Bronchial epithelial cell (primary cell): ENCODE measurements around the gene PATJ. TPM values are rescaled to one million over a fixed set of nuclear protein-coding genes. Genes with fewer than 3 reads are reported as not detected.
A peak's percentile ranks its signal among the peaks of the same experiment; 100 is the strongest.

Experiments
- DNase-seq: peaks from one replicate; pipeline ENCODE4 v3.0.0-alpha.2; 2010; ENCODE audit warnings: low read depth
- FAIRE-seq: peaks from 2 replicates; lab custom pipeline; 2011; peaks lifted over from hg19 to GRCh38; lab: Jason Lieb, UNC
- H3K27me3 ChIP-seq: 2 replicates; pipeline ENCODE4 v1.5.1; 2011; ENCODE audit warnings: low read length; ENCODE audit not compliant: control insufficient read depth, insufficient read depth
- H3K36me3 ChIP-seq: 2 replicates; pipeline ENCODE4 v1.5.1; 2011; ENCODE audit warnings: low read length; ENCODE audit not compliant: control insufficient read depth, insufficient read depth
- H3K4me3 ChIP-seq: 2 replicates; pipeline ENCODE4 v1.5.1; 2011; ENCODE audit warnings: mild to moderate bottlenecking, low read depth, low read length, control low read depth
- total RNA-seq: library from RNA; depleted of rRNA; stranded (reverse); fragments of >200 nt; gene quantifications from 2 replicates; pipeline ENCODE4 v1.2.1, GENCODE V29; 2014
- TF ChIP-seq, protein P1 (sequence below): IDR thresholded peaks from 2 replicates; pipeline ENCODE4 v1.5.1; 2011; ENCODE audit warnings: mild to moderate bottlenecking, moderate library complexity, low read length, control low read depth, inconsistent platforms; ENCODE audit not compliant: insufficient read depth, severe bottlenecking

The PATJ gene
- total RNA-seq, 1 donor from 2014 or later = 46.6 TPM

DNA sequence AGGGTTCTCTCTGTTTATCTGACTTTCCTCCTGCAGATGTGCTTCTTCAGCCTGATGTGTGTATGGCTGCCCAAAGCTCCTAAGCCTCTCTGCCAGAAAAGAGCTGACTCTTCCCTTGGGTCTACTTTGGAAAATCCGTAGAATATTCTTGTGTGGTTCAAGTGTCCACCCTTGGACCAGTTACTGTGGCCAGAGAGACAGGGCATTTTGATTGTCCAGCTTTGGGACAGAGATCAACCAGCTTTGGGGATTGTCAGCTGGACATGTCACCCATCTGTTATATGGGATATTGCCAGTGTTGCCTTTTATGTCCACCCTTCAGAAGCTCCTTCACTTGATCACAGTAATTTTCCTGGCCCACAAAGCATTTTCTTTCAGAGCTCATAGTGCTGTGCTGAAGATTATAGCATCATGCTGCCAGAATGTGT lies 326.1 kb downstream of the PATJ start:
- DNase-seq (no peak), FAIRE-seq (no peak)
- TF ChIP-seq, protein P1, sequence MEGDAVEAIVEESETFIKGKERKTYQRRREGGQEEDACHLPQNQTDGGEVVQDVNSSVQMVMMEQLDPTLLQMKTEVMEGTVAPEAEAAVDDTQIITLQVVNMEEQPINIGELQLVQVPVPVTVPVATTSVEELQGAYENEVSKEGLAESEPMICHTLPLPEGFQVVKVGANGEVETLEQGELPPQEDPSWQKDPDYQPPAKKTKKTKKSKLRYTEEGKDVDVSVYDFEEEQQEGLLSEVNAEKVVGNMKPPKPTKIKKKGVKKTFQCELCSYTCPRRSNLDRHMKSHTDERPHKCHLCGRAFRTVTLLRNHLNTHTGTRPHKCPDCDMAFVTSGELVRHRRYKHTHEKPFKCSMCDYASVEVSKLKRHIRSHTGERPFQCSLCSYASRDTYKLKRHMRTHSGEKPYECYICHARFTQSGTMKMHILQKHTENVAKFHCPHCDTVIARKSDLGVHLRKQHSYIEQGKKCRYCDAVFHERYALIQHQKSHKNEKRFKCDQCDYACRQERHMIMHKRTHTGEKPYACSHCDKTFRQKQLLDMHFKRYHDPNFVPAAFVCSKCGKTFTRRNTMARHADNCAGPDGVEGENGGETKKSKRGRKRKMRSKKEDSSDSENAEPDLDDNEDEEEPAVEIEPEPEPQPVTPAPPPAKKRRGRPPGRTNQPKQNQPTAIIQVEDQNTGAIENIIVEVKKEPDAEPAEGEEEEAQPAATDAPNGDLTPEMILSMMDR = no peak
- Histone ChIP-seq H3K36me3 (no peaks in the 10 kb centered on the region), H3K4me3 (no peak overlapping the region), H3K27me3 (no peaks in the 10 kb centered on the region)

DNA sequence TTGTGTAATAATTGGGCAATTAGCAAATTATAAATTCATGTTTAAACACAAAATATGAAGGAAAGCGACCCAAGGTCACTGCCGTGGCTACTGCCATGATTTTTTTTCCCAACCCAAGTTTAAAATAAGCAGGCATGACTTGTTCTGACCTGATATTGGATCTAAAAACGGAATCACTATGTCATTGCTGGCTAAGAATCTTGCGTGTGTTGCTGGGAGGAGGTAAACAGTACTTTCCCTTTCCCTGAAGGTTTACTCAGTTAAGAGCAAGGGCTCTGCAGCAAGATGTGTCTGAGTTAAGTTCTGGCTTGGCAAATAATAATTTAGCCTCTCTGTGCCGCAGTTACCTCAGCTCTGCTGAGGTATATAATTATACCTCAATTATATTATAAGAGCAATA lies 326.7 kb downstream of the PATJ start:
- TF ChIP-seq, protein P1 = no peak
- no peak for FAIRE-seq
- no peaks in the 10 kb centered on the region for H3K27me3 ChIP-seq
- peak; percentile 81 for DNase-seq
- H3K4me3 ChIP-seq = no peak overlapping the region
- no peaks in the 10 kb centered on the region for H3K36me3 ChIP-seq

DNA sequence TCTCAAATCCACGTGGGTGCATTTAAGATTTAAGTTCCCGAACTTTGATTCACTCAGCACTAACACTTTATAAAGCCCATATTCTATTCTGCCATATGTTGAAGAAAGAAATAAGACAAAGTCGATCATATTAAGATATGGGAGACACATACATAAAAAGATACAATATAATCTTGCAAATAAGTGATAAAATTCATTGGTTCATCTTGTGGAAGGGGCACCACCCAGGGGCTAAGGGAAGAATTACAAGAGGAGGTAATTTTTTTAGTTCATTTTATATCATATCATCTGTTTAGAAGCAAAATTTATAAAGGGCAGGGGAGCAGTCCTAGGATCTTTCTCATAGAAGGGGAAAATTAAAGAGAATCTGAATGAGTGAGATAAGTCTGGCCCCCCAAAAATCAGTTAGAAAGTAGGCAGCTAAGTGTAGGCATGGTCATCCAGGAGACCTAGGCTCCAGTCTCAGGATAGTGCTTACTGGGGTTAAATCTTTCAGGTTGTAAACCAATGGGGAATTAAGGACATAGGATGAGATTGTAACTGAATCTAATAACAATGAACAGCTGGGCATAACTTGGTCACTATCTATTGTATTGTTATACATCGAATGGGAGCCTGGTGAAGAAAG lies 328.2 kb downstream of the PATJ start:
- no peak overlapping the region for H3K4me3 ChIP-seq
- no peaks in the 10 kb centered on the region for H3K27me3 ChIP-seq
- no peaks in the 10 kb centered on the region for H3K36me3 ChIP-seq
- DNase-seq (no peak), FAIRE-seq (no peak)
- TF ChIP-seq, protein P1 = peak; percentile 2

DNA sequence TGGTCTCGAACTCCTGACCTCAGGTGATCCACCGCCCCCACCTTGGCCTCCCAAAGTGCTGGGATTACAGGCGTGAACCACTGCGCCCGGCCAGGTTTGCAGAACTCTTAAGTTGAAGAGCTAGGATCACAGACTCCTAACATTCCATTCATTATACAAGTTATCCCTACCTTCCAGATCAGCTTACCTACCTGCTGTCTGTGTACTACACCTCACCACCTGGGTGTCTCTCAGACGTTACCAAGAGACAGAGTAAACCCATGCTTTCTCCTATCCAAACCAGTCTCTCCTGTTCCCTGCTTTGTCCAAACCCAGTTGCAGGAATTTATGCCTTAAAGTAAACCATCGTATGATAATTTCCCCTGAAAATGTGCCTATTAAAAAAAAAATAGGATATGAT lies 329.4 kb downstream of the PATJ start:
- FAIRE-seq = no peak
- Histone ChIP-seq H3K27me3 (no peaks in the 10 kb centered on the region), H3K36me3 (no peaks in the 10 kb centered on the region), H3K4me3 (no peak overlapping the region)
- TF ChIP-seq, protein P1 = no peak
- no peak for DNase-seq

DNA sequence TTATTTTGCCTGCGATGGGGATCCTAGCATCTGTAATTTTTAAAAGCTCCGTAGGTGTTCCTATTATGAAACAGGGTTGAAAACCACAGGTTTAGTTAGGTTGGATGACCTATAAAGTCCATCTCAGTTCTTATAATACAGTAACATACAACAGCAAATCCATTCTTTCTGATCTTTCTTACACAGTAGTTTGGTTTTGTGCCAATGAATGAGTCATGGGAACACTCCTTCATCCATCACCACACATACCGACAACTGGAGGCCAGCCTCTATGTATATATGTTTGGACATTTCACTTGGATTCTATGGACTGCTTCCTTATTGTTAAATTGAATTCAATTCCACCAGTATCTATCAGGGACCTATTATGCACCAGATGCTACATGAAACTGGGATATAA lies 334.0 kb downstream of the PATJ start:
- no peak overlapping the region for H3K4me3 ChIP-seq
- no peaks in the 10 kb centered on the region for H3K27me3 ChIP-seq
- FAIRE-seq (no peak), DNase-seq (peak; percentile 93)
- H3K36me3 ChIP-seq = peaks cover 2% of the 10 kb centered on the region
- TF ChIP-seq, protein P1 = no peak

DNA sequence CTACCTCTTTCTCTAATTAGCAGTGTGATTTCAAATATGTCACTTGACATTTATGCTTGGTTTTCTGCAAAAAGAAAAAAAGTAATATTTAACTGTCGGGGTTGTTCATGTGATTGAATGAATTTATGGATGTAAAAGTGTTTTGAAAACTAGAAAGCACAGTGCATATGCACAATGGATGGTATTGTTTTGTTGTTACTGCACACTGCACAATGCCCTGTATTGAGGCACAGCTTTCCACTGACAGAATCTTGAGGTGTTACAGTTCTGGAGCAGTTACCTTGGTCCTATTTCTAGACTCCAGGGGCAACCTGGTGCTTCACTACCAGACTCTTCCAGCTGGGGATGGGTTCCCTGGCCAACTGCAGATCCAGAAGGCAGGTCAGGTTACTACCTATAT lies 335.5 kb downstream of the PATJ start:
- Histone ChIP-seq H3K36me3 (peaks cover 2% of the 10 kb centered on the region), H3K27me3 (no peaks in the 10 kb centered on the region), H3K4me3 (no peak overlapping the region)
- FAIRE-seq (no peak), DNase-seq (no peak)
- TF ChIP-seq, protein P1 = no peak
